K562 (cell line): Measurements from ENCODE around the gene TCP11. TPM values are rescaled to one million over a fixed set of nuclear protein-coding genes. Genes with fewer than 3 reads are reported as not detected.
"Not testable (repeated sequence)": the region's sequence is repeated elsewhere in the genome, so short reads cannot be mapped to it uniquely, and the experiment has no call there.

Experiments used
- ATAC-seq: fragments of 200-7000 bp; cut with Tn5 transposase; 3 replicates; pipeline ENCODE4 v1.9.1; 2020; ENCODE audit warnings: moderate library complexity
- BruUV-seq: library from RNA; stranded (reverse); fragments of 400-500 nt; replicated peaks from 2 replicates; lab custom pipeline; 2021; lab: Mats Ljungman, UMichigan
- CTCF ChIA-PET: fragments of 300-600 bp; formaldehyde crosslinking; extraction: SDS; loops from one replicate; lab custom pipeline; 2021; ENCODE audit warnings: low intra/inter-chr PET ratio; lab: Yijun Ruan, JAX
- POLR2A ChIA-PET: fragments of 300-600, 350-650 bp; sonication (Branson Sonifier 250); formaldehyde crosslinking; extraction: SDS; loops from one replicate; lab custom pipeline; 2021; ENCODE audit warnings: antibody characterized with exemption, inconsistent platforms; lab: Yijun Ruan, JAX
- DNase-seq, 4 experiments: peaks; one replicate each; pipeline versions ENCODE4 v3.0.0 to v3.0.0-alpha.2; 2011 to 2018; ENCODE audit warnings: low spot score in 3 of 4, mixed read lengths in 3 of 4; ENCODE audit errors: extremely low read depth in 1 of 4
- FAIRE-seq: peaks from 2 replicates; lab custom pipeline; 2011; peaks lifted over from hg19 to GRCh38; lab: Jason Lieb, UNC
- H2AFZ ChIP-seq: 2 replicates; pipeline ENCODE4 v1.6.0; 2011; ENCODE audit warnings: low read depth, low read length, control low read depth, inconsistent platforms
- H3K27ac ChIP-seq: fragments of 200-600 bp; 3 replicates; pipeline ENCODE4 v1.8.0; 2011; ENCODE audit warnings: low read depth, mild to moderate bottlenecking, control low read depth, inconsistent platforms, low read length, moderate library complexity, mixed read lengths; ENCODE audit errors: extremely low read depth
- H3K27me3 ChIP-seq, 2 experiments: fragments of 300-600 bp in 1 of 2; 2 replicates in 1 of 2; 3 replicates in 1 of 2; pipeline versions ENCODE4 v1.6.0 to v1.8.0; 2011; ENCODE audit warnings: inconsistent platforms in 2 of 2, low read length in 2 of 2, mild to moderate bottlenecking in 1 of 2, mixed read lengths in 1 of 2, moderate library complexity in 1 of 2; ENCODE audit not compliant: control insufficient read depth in 2 of 2, insufficient read depth in 2 of 2
- H3K36me3 ChIP-seq: fragments of 300-600 bp; 3 replicates; pipeline ENCODE4 v1.8.0; 2011; ENCODE audit warnings: mild to moderate bottlenecking, low read length, inconsistent platforms; ENCODE audit not compliant: control insufficient read depth, insufficient read depth
- H3K4me1 ChIP-seq, 2 experiments: fragments of 200-600 bp in 1 of 2; replicated peaks in 1 of 2; 2 replicates in 1 of 2; 3 replicates in 1 of 2; pipeline versions ENCODE4 v1.5.1 to v1.8.0; 2011; ENCODE audit warnings: inconsistent platforms in 2 of 2, low read length in 2 of 2, mild to moderate bottlenecking in 1 of 2, mixed read lengths in 1 of 2, moderate library complexity in 1 of 2; ENCODE audit not compliant: control insufficient read depth in 2 of 2, insufficient read depth in 2 of 2
- H3K4me2 ChIP-seq: 2 replicates; pipeline ENCODE4 v1.6.1; 2011; ENCODE audit warnings: low read length, control low read depth, inconsistent platforms, mixed read lengths; ENCODE audit not compliant: insufficient read depth
- H3K4me3 ChIP-seq: fragments of 200-600 bp; sonication (generic), shearing (Covaris generic); 2 replicates; pipeline ENCODE4 v1.5.1; 2016; ENCODE audit warnings: control low read depth, inconsistent platforms
- H3K79me2 ChIP-seq: fragments of 200-600 bp; 3 replicates; pipeline ENCODE4 v1.8.0; 2011; ENCODE audit warnings: low read length, inconsistent platforms; ENCODE audit not compliant: control insufficient read depth, insufficient read depth
- H3K9ac ChIP-seq, 2 experiments: 2 replicates each; pipeline versions ENCODE4 v1.6.0 to v1.6.1; 2011; ENCODE audit warnings: low read depth in 2 of 2, low read length in 2 of 2, control low read depth in 1 of 2, inconsistent platforms in 1 of 2, mild to moderate bottlenecking in 1 of 2, mixed read lengths in 1 of 2; ENCODE audit not compliant: insufficient read depth in 1 of 2
- H3K9me1 ChIP-seq: one replicate; pipeline ENCODE4 v1.6.0; 2011; ENCODE audit warnings: inconsistent platforms, mild to moderate bottlenecking, low read length, moderate library complexity; ENCODE audit not compliant: control insufficient read depth, insufficient read depth
- H3K9me3 ChIP-seq: replicated peaks from 2 replicates; pipeline ENCODE4 v1.5.1; 2011; ENCODE audit warnings: low read depth, low read length, inconsistent platforms; ENCODE audit not compliant: control insufficient read depth, insufficient read depth
- H4K20me1 ChIP-seq: replicated peaks from 2 replicates; pipeline ENCODE4 v1.6.1; 2011; ENCODE audit warnings: low read length, inconsistent platforms, mixed read lengths; ENCODE audit not compliant: control insufficient read depth, insufficient read depth
- AFF1 ChIP-seq, 2 experiments: fragments of 450-650 bp; IDR thresholded peaks; 2 replicates each; pipeline ENCODE4 v1.6.1; 2018; ENCODE audit warnings: mild to moderate bottlenecking in 2 of 2, low read depth in 1 of 2; ENCODE audit not compliant: partially characterized antibody in 2 of 2
- EZH2 ChIP-seq: IDR thresholded peaks from 2 replicates; pipeline ENCODE4 v1.6.1; 2012; ENCODE audit warnings: low read depth, mild to moderate bottlenecking, inconsistent platforms, low read length, borderline replicate concordance
- FOXA3 ChIP-seq, 2 experiments: fragments of 450-650 bp in 1 of 2; sonication (generic) in 1 of 2; formaldehyde crosslinking; IDR thresholded peaks in 1 of 2; conservative IDR thresholded peaks in 1 of 2; 2 replicates each; pipeline versions ENCODE4 v1.4.0 to v1.8.0; 2020 to 2022; ENCODE audit warnings: mild to moderate bottlenecking in 2 of 2, missing genetic modification reagents in 1 of 2
- MTA3 ChIP-seq: fragments of 450-650 bp; formaldehyde crosslinking; IDR thresholded peaks from 2 replicates; pipeline ENCODE4 v1.6.1; 2017; ENCODE audit warnings: mild to moderate bottlenecking, borderline replicate concordance
- NRF1 ChIP-seq, 2 experiments: fragments of 450-650 bp; IDR thresholded peaks in 1 of 2; conservative IDR thresholded peaks in 1 of 2; 2 replicates each; pipeline ENCODE4 v1.6.1; 2014; ENCODE audit warnings: mild to moderate bottlenecking in 2 of 2
- TAL1 ChIP-seq: fragments of 450-650 bp; IDR thresholded peaks from 2 replicates; pipeline ENCODE4 v1.6.1; 2016; ENCODE audit warnings: mild to moderate bottlenecking
- ZBTB9 ChIP-seq: fragments of 450-650 bp; formaldehyde crosslinking; IDR thresholded peaks from 2 replicates; pipeline ENCODE4 v1.4.0; 2020; ENCODE audit warnings: mild to moderate bottlenecking, moderate library complexity
- ZNF134 ChIP-seq: fragments of 250-450 bp; sonication (Bioruptor Pico); conservative IDR thresholded peaks from 2 replicates; pipeline ENCODE4 v1.4.0; 2020
- WGBS: fragments of 100-300 bp; shearing (Covaris generic); methylation state at CpG from one replicate; pipeline ENCODE4 v1.1.6; 2016; ENCODE audit warnings: low coverage, mixed read lengths; ENCODE audit not compliant: insufficient coverage; ENCODE audit errors: missing lambda C conversion rate; 5-methylcytosine and 5-hydroxymethylcytosine counted together
- in situ Hi-C: fragments of 300-500 bp; cut with MboI; formaldehyde crosslinking; loops from 4 replicates; pipeline ENCODE4 v1.15.0; 2018; ENCODE audit warnings: inconsistent platforms, mixed read lengths
- intact Hi-C: fragments of 100-400 bp; cut with micrococcal nuclease; formaldehyde crosslinking; loops from 2 replicates; pipeline ENCODE4 v1.14.2; 2022
- polyA plus RNA-seq, 8 experiments: library from polyadenylated mRNA; depleted of rRNA in 4 of 8; stranded (reverse) in 5 of 8; unstranded in 3 of 8; fragments of >200 nt; fragmentation: Nextera tagmentation in 2 of 8; fragmentation: Illumina TruSeq in 1 of 8; extraction: Ambion mirVana in 2 of 8; extraction: Trizol in 1 of 8; gene quantifications; 2 replicates each; pipeline versions ENCODE4 v1.2.1 to v1.2.3, GENCODE V29; 2011 to 2014; ENCODE audit warnings: inconsistent platforms in 1 of 8, missing spikeins in 1 of 8
- total RNA-seq, 7 experiments: library from RNA; depleted of rRNA in 6 of 7; stranded (reverse); fragments of >200 nt in 6 of 7; fragmentation: Illumina TruSeq in 2 of 7; extraction: Trizol in 2 of 7; gene quantifications; 2 replicates each; pipeline versions ENCODE4 v1.2.1 to v1.2.3, GENCODE V29; 2011 to 2021; ENCODE audit warnings: low replicate concordance in 1 of 7

TCP11 gene
- total and polyA plus RNA-seq, 9 of the 15 experiments (the other 6 are each of a cell fraction or from before 2014, with no cell fraction given): not detected

GRCh38 chr6:35138191-35138590, 2.9 kb downstream of the TCP11 start:
- H3K79me2 ChIP-seq, DNase-seq, H2AFZ ChIP-seq, ATAC-seq, H3K9me1 ChIP-seq, H3K9ac ChIP-seq, FAIRE-seq, H3K4me3 ChIP-seq, BruUV-seq, H3K4me2 ChIP-seq, H4K20me1 ChIP-seq, H3K36me3 ChIP-seq, H3K27ac ChIP-seq, H3K9me3 ChIP-seq: not testable (repeated sequence)
- Histone ChIP-seq H3K4me1 (peaks cover 0 to 13% of the 10 kb centered on the region in 2 experiments; a peak in 2 of 5 replicates), H3K27me3 (peaks cover 3 to 12% of the 10 kb centered on the region in 2 experiments; a peak in 3 of 5 replicates)
- ChIA-PET POLR2A (interaction anchor here (0.7 kb wide), 1 partner anchor 247 kb away, joined by 4 read pairs; no protein-coding TSS in a partner anchor), CTCF (interaction anchor here (3.7 kb wide), 1 partner anchor 152 kb away, joined by 17 read pairs; no protein-coding TSS in a partner anchor)
- in situ Hi-C loops (loop anchor here (5.0 to 25.0 kb wide), 3 partner anchors 146 to 963 kb away; partner anchors contain the start of gene PACSIN1), intact Hi-C loops (loop anchor here (2.0 kb wide), 1 partner anchor 677 kb away; no protein-coding TSS in a partner anchor)
- 33% methylated on average over 3 of the region's 3 CpGs for WGBS

- no peaks in the 10 kb centered on the region for H3K9me1 ChIP-seq
- H2AFZ ChIP-seq: no peak overlapping the region
- WGBS: 2% methylated on average over 3 of the region's 4 CpGs
- H3K9me3 ChIP-seq: no peaks in the 10 kb centered on the region
- H4K20me1 ChIP-seq: no peaks in the 10 kb centered on the region
- H3K27me3 ChIP-seq: peaks cover 14 to 18% of the 10 kb centered on the region in 2 experiments
- no peaks in the 10 kb centered on the region for H3K36me3 ChIP-seq
- no peak for DNase-seq
- H3K4me1 ChIP-seq: peaks cover 0 to 7% of the 10 kb centered on the region in 2 experiments; a peak in 2 of 5 replicates
- H3K4me3 ChIP-seq: no peak overlapping the region
- POLR2A ChIA-PET: no interaction called here
- H3K4me2 ChIP-seq: no peak overlapping the region
- FAIRE-seq: no peak
- H3K79me2 ChIP-seq: no peaks in the 10 kb centered on the region
- CTCF ChIA-PET: no interaction called here
- in situ Hi-C loops: loop anchor here (5.0 to 25.0 kb wide), 3 partner anchors 144 to 961 kb away; partner anchors contain the start of gene PACSIN1
- H3K9ac ChIP-seq: no peak overlapping the region
- BruUV-seq: no TSS peak
- ATAC-seq: no peak
- intact Hi-C loops: no loop called here
- no peak overlapping the region for H3K27ac ChIP-seq
- TF ChIP-seq AFF1 (IDR thresholded peaks at IDR 0.05; ENCODE audit: low read depth in 1 of 2, partially characterized antibody in 2 of 2) (no peak), EZH2 (no peak), TAL1 (no peak), ZNF134 (CRISPR knock-in tag) (no peak), FOXA3 (CRISPR knock-in tag; conservative IDR thresholded peaks at IDR 0.05 in 1 of 2, IDR thresholded peaks at IDR 0.05 in 1 of 2) (no peak), MTA3 (no peak), NRF1 (conservative IDR thresholded peaks at IDR 0.05 in 1 of 2, IDR thresholded peaks at IDR 0.05 in 1 of 2) (no peak), ZBTB9 (CRISPR knock-in tag) (no peak)
Observed at GRCh38 chr6:35136185-35136584, 5.0 kb downstream of the TCP11 start.
